ENCODE measurements around the gene MT1A. TPM values are rescaled to one million over a fixed set of nuclear protein-coding genes. Genes with fewer than 3 reads are reported as not detected.
A peak's percentile ranks its signal among the peaks of the same experiment; 100 is the strongest.

The MT1A gene
- polyA plus RNA-seq, 1 experiment, result not detected

GRCh38 chr16:56683424-56684172, 45.1 kb downstream of the MT1A start:
- CTCF ChIA-PET, result interaction anchor here (1.1 to 3.8 kb wide), 5 partner anchors 10 to 106 kb away, joined by 3 to 12 read pairs (median 5); no protein-coding TSS in a partner anchor

DNA sequence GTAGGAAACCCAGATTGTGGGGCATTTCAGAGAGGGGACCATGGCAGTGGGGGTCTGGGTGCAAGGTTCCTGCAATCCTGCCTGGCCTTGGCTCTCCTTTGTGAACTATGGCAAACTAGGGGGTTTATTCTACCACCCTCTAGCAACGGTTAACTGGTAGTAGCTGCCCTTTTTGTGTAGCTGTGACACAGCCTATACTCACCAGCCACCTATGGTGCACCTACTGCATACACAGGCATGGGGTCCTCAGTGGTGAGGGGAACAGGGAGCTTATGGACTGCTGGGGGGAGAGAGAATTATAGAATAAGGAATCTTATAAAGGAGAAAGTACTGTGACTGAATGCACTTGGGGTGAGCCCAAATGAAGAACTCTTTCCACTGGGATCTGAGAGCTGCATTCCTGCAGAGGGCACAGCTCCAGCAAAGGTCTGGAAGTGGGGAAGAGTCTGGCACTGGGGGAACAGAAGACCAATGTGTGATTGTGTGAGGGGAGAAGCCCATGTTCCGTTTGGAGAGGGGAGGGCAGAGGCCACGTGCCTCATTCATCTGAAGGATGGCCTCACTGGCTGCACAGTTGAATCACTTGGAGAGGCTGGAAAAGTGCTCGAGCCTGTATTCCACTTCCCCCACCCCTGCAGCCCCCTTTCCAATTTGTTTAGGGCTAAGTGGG, 45.9 kb downstream of the MT1A start:
- Histone ChIP-seq H3K27me3 (ENCODE audit: control insufficient read depth, insufficient read depth, low read length) (no peaks in the 10 kb centered on the region), H3K36me3 (ENCODE audit: control insufficient read depth, insufficient read depth, low read length) (no peaks in the 10 kb centered on the region), H3K4me3 (ENCODE audit: low read depth, low read length) (no peak overlapping the region)
- POLR2A ChIA-PET, result no interaction called here
- TF ChIP-seq, protein P1, sequence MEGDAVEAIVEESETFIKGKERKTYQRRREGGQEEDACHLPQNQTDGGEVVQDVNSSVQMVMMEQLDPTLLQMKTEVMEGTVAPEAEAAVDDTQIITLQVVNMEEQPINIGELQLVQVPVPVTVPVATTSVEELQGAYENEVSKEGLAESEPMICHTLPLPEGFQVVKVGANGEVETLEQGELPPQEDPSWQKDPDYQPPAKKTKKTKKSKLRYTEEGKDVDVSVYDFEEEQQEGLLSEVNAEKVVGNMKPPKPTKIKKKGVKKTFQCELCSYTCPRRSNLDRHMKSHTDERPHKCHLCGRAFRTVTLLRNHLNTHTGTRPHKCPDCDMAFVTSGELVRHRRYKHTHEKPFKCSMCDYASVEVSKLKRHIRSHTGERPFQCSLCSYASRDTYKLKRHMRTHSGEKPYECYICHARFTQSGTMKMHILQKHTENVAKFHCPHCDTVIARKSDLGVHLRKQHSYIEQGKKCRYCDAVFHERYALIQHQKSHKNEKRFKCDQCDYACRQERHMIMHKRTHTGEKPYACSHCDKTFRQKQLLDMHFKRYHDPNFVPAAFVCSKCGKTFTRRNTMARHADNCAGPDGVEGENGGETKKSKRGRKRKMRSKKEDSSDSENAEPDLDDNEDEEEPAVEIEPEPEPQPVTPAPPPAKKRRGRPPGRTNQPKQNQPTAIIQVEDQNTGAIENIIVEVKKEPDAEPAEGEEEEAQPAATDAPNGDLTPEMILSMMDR (IDR thresholded peaks at IDR 0.05; ENCODE audit: insufficient read depth, low read depth, low read length), result no peak
- DNase-seq (ENCODE audit: low read depth), result no peak
- CTCF ChIA-PET, result interaction anchor here (1.3 to 3.8 kb wide), 5 partner anchors 11 to 84 kb away, joined by 3 to 12 read pairs (median 6); no protein-coding TSS in a partner anchor

More at GRCh38 chr16:56683424-56684172, 45.1 kb downstream of the MT1A start:
- Histone ChIP-seq H3K4me3 (ENCODE audit: low read depth, low read length) (no peak overlapping the region), H3K27me3 (ENCODE audit: control insufficient read depth, insufficient read depth, low read length) (no peaks in the 10 kb centered on the region), H3K36me3 (ENCODE audit: control insufficient read depth, insufficient read depth, low read length) (no peaks in the 10 kb centered on the region)
- TF ChIP-seq, protein P1 (IDR thresholded peaks at IDR 0.05; ENCODE audit: insufficient read depth, low read depth, low read length), result 0 out of 2 replicates have a peak, but pooled peaks have one; percentile 11
- POLR2A ChIA-PET, result no interaction called here
- no peak for DNase-seq (ENCODE audit: low read depth)

DNA sequence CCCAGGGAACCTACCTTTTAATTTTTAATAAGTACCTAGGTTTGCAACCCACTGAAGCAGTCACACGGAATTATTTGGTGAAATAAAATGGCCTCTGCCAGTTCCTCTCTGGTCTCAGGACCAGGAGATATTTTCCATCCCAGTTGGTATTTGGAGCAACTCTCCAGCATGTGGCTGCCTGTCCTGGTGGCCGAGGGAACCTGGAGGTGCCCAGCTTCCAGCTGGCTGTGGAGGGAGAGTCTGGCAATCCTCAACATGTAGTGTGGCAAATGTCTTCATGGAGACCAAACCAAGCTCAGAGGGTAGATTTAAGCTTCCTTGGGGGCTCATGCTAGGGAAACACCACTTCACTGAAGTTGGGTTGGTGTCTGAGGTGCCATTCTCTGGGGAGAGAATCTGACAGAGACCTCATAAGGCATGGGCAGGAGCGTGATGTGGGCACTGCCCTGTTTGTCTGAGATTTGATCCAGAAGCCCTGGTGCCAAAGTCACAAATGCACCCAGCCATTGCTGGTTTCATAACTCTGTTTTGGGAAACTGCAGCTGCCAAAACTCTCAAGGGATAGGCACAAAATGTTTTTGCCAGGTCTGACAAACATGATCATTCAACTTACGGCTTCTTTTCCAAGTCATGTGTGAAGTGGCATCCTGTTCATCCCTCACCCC, 46.6 kb downstream of the MT1A start:
- no peaks in the 10 kb centered on the region for H3K36me3 ChIP-seq (ENCODE audit: control insufficient read depth, insufficient read depth, low read length)
- ChIA-PET POLR2A (no interaction called here), CTCF (interaction anchor here (1.3 to 3.8 kb wide), 4 partner anchors 12 to 84 kb away, joined by 3 to 12 read pairs (median 5); no protein-coding TSS in a partner anchor)
- no peak overlapping the region for H3K4me3 ChIP-seq (ENCODE audit: low read depth, low read length)
- no peaks in the 10 kb centered on the region for H3K27me3 ChIP-seq (ENCODE audit: control insufficient read depth, insufficient read depth, low read length)
- DNase-seq (ENCODE audit: low read depth), result no peak
- TF ChIP-seq, protein P1 (IDR thresholded peaks at IDR 0.05; ENCODE audit: insufficient read depth, low read depth, low read length), result no peak

DNA sequence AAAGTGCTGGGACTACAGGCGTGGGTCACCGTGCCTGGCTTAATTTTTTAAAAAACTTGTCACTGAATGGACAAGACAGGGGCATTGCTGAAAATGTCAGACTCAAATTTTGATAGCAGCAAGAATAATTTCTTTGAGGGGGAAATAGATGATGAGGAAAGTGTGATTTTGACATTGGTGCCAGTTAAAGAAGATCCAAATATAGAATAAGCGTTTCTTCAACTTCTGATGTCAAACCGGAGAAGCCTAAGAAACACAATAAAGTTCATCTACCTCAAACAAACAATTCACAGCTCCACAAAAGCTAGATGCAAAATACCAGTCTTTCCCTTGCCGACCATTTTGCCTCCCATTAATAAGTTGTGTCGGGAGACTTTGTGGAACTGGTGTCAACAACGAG, 48.3 kb downstream of the MT1A start:
- no peaks in the 10 kb centered on the region for H3K36me3 ChIP-seq (ENCODE audit: control insufficient read depth, insufficient read depth, low read length)
- no peak for DNase-seq (ENCODE audit: low read depth)
- no peaks in the 10 kb centered on the region for H3K27me3 ChIP-seq (ENCODE audit: control insufficient read depth, insufficient read depth, low read length)
- ChIA-PET POLR2A (no interaction called here), CTCF (interaction anchor here (0.6 to 1.5 kb wide), 2 partner anchors 12 to 81 kb away, joined by 3 to 4 read pairs; no protein-coding TSS in a partner anchor)
- no peak overlapping the region for H3K4me3 ChIP-seq (ENCODE audit: low read depth, low read length)
- TF ChIP-seq, protein P1 (IDR thresholded peaks at IDR 0.05; ENCODE audit: insufficient read depth, low read depth, low read length), result no peak

GRCh38 chr16:56688762-56689161, 50.3 kb downstream of the MT1A start:
- TF ChIP-seq, protein P1 (IDR thresholded peaks at IDR 0.05; ENCODE audit: insufficient read depth, low read depth, low read length), result no peak
- ChIA-PET POLR2A (no interaction called here), CTCF (interaction anchor here (1.2 to 1.3 kb wide), 2 partner anchors 13 to 101 kb away, joined by 4 to 5 read pairs; no protein-coding TSS in a partner anchor)
- Histone ChIP-seq H3K4me3 (ENCODE audit: low read depth, low read length) (no peak overlapping the region), H3K27me3 (ENCODE audit: control insufficient read depth, insufficient read depth, low read length) (no peaks in the 10 kb centered on the region), H3K36me3 (ENCODE audit: control insufficient read depth, insufficient read depth, low read length) (no peaks in the 10 kb centered on the region)
- DNase-seq (ENCODE audit: low read depth), result no peak
